GM23338 (cell line): ENCODE data around the gene TBC1D32.

Experiments used
- EZH2 ChIP-seq: fragments of 200-600 bp; sonication (generic); IDR thresholded peaks from one replicate; pipeline ENCODE4 v1.8.0; 2017; ENCODE audit warnings: antibody characterized with exemption, mild to moderate bottlenecking, low read depth; ENCODE audit not compliant: unreplicated experiment
- EZH2phosphoT487 ChIP-seq: fragments of 200-600 bp; sonication (generic); IDR thresholded peaks from one replicate; pipeline ENCODE4 v1.8.1; 2018; ENCODE audit warnings: antibody characterized with exemption; ENCODE audit not compliant: unreplicated experiment
- TF ChIP-seq, protein P1 (sequence below), 2 experiments: fragments of 200-600 bp in 1 of 2; sonication (generic) in 1 of 2; conservative IDR thresholded peaks; 2 replicates each; pipeline versions ENCODE4 v1.5.1 to v1.6.1; 2016 to 2017; ENCODE audit warnings: antibody characterized with exemption in 2 of 2, low read depth in 2 of 2, mild to moderate bottlenecking in 2 of 2, moderate library complexity in 1 of 2

- TF ChIP-seq, protein P1, sequence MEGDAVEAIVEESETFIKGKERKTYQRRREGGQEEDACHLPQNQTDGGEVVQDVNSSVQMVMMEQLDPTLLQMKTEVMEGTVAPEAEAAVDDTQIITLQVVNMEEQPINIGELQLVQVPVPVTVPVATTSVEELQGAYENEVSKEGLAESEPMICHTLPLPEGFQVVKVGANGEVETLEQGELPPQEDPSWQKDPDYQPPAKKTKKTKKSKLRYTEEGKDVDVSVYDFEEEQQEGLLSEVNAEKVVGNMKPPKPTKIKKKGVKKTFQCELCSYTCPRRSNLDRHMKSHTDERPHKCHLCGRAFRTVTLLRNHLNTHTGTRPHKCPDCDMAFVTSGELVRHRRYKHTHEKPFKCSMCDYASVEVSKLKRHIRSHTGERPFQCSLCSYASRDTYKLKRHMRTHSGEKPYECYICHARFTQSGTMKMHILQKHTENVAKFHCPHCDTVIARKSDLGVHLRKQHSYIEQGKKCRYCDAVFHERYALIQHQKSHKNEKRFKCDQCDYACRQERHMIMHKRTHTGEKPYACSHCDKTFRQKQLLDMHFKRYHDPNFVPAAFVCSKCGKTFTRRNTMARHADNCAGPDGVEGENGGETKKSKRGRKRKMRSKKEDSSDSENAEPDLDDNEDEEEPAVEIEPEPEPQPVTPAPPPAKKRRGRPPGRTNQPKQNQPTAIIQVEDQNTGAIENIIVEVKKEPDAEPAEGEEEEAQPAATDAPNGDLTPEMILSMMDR (conservative IDR thresholded peaks at IDR 0.05; ENCODE audit: low read depth in 2 of 2): no peak
- TF ChIP-seq EZH2 (no peak), EZH2phosphoT487 (no peak)
Measured at GRCh38 chr6:121216928-121217327, 117.4 kb downstream of the TBC1D32 start.
